ENCODE data around the gene GDAP2. TPM values are rescaled to one million over a fixed set of nuclear protein-coding genes. Genes with fewer than 3 reads are reported as not detected.
"Not testable (repeated sequence)": the region's sequence is repeated elsewhere in the genome, so short reads cannot be mapped to it uniquely, and the experiment has no call there.

Gene GDAP2, protein sequence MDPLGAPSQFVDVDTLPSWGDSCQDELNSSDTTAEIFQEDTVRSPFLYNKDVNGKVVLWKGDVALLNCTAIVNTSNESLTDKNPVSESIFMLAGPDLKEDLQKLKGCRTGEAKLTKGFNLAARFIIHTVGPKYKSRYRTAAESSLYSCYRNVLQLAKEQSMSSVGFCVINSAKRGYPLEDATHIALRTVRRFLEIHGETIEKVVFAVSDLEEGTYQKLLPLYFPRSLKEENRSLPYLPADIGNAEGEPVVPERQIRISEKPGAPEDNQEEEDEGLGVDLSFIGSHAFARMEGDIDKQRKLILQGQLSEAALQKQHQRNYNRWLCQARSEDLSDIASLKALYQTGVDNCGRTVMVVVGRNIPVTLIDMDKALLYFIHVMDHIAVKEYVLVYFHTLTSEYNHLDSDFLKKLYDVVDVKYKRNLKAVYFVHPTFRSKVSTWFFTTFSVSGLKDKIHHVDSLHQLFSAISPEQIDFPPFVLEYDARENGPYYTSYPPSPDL
- 24.1 and 25.3 TPM in 2 replicates for total RNA-seq (2014; rRNA removed; shearing (Covaris generic))

DNA sequence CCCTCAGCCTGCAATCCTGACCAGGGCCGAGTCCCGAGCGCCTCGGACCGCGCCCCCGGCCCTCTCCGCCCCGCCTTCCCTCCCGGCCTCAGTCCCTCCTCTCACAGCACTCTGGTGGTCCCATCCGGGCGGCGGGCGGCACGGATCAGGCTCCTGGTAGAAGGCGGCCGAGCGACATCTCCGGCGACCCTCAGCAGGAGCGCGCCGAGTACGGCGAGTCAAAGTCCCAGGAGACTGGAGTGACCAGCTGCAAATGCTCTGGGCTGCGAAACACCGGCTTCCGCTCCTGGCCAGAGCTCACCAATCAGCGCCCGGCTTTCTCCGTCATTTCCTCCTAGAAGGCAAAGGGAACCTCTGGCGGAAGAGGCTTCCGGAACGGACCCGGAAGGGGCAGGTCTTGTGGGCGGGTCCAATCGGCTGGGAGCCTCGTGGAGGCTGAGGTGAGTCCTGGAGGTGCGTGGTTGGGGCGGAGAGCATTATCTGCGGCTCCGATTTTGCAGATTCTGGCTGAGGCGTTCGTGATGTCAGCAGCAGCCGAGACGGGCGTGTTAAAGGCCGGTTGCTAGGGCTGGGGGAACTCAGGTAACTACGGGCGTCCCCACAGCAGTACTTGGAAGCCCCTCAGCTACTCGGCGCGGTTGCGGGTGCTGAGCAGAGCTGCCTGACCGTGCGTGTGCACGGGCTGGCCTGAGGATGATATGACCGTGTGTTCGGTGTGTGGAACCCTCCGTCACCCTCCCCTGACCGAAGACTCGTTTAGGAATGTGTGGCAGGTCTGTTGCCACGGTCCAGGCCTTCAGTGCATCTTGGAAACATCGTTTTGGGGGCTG lies at the start of gene GDAP2, which contains the start of gene WDR3:
Gene GDAP2, minus strand, starts transcription at position 279 of the 830 bp plus-strand sequence. CDS start 9,264 bp downstream, outside the sequence.
Gene WDR3, plus strand, starts transcription at position 397 of the 830 bp plus-strand sequence. CDS start 3,581 bp downstream, outside the sequence.
- DNase-seq (ENCODE audit: low spot score) = peak; percentile 94

DNA sequence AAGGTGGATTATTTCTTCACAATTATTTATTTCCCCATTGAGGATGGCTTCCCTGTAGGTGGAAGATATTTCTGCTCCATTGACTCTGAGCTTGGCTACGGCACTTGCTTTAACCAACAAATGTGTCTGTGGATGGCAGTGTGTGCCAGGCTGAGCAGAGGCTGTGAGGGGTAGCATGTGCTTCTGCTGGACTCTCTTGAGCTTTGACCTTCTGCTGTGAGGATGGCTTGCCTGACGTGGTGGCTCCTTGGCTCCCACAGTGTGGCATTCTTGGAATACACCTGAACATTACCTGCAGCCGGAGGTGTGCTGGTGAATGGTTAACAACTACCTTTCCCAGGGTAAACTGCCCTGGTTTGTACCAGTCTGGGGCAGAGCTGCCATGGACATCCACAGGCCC lies 47.0 kb upstream of the GDAP2 start:
- no peak for DNase-seq (ENCODE audit: low spot score)

DNA sequence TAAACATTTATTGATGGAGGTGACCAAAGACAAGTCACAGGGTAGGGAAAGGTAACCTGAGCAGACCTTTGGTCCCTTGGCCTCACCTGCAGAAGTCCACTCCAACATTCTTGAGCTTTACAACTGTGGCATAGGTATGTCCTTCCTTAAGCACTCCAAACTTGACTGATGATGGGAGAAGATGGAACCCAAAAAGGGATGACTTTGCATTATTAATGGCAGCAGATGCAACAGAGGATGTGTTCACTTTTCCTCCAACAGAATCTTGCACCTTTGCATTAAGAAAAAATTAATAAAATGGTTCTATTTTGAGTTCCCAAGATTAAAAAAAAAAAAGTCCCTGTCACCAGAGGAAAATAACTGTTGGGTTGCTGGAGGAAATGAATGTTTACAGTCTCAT lies 42.4 kb upstream of the GDAP2 start:
- no peak for DNase-seq (ENCODE audit: low spot score)

DNA sequence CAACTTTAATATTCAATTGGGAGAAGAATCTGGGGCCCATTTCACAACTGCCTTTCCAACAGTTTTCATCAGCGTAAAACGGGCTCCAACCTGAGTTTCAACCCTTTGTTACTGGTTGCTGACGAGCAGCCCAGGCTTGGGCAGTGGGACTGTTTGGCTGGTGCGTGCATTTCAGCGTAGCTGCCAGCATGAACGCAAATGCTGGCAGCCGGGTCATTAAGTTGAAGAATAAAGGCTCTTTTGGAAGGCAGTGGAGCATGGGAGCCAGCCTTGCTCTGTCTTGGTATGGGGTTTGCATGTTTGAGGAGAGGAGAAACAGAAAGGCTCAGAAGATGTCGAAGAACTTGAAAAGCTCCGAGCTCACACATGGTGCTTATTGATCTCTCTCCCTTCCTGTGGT lies 40.8 kb upstream of the GDAP2 start:
- no peak for DNase-seq (ENCODE audit: low spot score)

DNA sequence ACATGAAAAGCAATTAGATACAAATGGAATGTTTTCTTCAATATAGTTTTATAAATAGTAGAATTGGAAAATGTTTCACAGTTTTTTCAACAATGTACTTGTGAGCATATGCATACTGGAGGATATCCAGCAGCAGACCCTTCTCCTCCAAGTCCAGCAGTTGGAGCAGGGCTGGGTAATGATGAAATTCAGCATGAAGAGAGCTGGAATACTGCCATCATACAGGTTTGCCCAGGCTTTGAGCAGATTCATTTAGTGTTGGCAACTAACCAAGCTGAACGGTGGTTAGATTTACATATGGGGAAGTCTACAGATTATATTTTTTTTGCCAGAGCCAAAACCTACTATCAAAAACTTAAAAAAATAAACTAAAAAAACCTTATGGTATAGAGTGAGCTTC lies 38.5 kb upstream of the GDAP2 start:
- no peak for DNase-seq (ENCODE audit: low spot score)

DNA sequence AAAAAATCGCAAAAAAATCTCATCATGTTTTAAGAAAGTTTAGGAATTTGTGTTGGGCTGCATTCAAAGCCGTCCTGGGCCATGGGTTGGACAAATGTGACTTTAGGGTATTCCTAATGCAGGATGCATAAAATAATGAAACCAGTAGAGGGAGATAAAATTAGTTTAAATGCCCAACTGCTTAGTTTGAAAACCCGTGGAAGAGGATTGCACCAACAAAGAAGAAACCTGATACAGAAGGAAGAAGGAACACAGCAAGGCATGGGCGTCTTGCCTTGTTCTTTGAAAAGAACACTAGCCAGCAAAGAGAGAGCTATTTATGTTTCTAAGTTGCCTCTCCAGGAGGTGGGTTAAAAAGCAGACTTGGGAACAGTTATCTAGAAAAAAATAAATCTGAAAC lies 38.1 kb upstream of the GDAP2 start:
- DNase-seq (ENCODE audit: low spot score) = peak; percentile 19

DNA sequence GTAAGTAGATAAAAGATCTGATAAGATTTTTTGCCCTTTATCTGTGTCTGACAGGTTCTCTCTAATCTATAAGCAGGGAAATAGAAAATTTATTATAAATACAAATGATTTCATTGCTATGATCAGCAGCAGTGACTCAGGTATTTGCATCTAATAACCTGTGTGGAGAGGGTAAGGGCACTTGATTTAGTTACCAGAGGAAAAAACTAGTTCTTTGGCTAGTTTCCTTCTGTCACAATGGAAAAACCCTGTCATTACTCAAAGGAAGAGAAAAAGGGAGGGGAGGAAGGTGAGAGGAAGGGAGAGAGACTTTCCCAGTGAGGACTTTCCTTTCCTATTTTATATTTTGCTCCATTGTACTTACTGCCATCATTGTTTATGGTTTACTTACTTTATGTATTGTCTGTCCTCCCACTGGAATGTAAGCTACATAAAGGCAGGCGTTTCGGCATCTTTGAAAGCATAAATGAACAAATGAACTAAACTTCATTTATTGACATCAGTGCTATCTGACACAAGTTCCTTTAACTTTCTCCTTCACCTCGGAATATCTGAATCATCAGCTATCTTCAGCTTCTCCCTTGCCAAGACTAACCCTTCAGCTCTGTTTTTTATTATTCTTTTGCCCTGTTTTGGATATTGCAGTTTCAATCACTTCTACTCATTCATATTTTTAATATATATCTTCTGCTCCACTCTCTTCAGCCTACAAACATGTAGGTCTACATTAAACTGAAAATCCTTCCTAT lies 35.0 kb upstream of the GDAP2 start:
- DNase-seq (ENCODE audit: low spot score) = no peak

DNA sequence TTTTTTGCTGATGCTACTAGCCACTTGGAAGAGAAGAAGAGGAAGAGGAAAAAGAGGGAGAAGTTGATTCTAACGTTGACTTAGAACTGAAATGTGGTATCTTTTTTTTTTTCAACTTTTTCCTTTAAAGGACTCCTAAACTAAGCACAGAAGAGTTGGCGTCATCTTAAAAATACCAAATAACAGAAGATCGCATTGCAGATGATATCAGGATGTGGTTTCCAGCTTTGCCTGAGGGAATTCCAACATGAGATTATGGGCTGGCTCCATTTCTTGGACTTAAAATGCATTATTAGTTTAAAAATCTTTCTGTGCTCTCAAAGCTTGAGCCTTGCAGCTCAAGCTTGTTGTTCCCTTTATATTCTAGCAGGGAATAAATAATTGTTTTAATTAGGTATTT lies 29.9 kb upstream of the GDAP2 start:
- DNase-seq (ENCODE audit: low spot score) = no peak

DNA sequence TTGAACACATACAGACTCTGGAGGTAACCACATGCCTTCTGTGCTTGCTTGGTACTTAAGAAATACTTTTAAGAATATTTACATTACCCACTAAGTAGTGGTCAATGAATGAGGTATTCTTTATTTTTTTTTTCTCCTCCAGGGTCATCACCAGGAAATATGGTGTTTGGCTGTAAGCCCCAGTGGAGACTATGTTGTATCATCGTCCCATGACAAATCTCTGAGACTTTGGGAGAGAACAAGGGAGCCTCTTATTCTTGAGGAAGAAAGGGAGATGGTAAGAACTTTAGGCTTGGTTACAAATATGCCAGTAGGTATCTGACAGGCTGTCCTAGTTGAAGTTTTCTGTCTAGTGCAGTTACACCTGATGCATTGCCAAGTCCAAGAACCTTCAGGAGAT lies 23.0 kb upstream of the GDAP2 start:
- DNase-seq (ENCODE audit: low spot score) = no peak

DNA sequence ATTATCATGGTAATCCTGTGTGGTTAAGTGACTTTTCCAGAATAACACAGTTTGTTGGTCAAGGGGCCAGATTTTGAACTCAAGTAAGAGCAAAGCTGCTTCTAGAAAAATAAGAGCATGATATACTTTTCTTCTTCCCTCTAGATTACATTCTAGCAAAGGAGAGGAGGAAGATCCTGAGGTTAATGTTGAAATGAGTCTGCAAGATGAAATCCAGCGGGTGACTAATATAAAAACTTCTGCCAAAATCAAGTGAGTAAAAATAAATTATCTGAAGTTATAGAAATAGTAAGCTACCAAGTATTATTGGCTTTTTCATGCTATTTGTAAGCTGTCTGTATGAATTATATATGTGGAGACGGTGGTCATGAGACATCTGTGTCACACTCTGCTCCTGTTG lies 12.9 kb upstream of the GDAP2 start:
- no peak for DNase-seq (ENCODE audit: low spot score)

DNA sequence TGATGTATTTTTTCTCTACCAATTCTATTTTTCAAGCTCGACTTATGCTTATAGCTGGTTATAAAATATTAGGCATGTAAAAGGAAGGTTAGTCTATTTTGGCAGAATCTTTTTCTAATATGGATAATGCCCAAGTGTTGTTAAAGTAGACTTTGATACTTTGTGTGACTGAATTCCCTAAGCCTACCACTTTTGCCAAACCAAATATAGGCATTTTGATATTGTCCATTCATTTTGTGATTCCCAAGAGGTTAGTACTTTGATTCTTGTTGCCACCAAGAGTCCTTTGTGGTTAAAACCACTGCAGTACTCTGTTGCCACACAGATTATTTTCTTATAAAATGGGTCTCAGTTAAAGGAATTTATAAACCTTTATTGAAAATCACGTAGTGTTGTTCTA lies 4.3 kb upstream of the GDAP2 start:
- DNase-seq (ENCODE audit: low spot score) = no peak

DNA sequence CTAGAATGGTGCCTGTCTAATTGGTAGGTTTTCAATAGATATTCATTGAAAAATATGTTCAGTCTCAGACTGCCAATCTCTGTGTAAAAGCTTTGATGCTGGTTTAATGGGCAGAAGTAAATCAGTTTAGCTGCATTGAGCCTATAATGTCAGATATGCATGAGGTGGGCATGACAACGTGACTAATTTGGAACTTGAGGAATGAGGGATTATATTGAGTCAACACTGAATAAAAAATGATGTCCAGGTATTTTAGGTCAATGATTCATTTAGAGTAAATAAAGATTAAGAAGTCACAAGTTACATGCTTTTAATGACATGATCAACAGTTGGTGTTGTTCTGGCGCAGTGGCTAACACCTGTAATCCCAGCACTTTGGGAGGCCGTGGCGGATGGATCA lies 3.2 kb upstream of the GDAP2 start:
- DNase-seq (ENCODE audit: low spot score) = no peak

DNA sequence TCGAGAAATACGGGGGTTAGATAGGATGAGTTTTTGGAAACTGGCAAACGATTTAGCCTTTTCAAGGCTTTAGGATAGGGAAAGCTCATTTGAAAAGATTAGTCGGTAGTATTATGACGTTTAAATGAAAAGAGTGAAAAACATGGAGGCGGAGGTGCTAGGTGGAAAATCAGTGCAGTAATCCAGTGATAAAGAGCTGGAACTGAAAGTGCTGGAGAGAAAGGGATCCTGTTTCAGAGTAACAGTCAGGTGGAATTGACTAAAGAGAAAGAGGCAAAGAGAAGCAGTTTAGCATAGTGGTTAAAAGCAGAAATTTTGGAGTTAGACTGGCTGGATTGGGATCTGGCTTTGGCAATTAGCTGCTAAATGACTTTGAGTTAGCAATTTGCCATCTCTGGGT lies 1.1 kb upstream of the GDAP2 start:
- peak; percentile 1 for DNase-seq (ENCODE audit: low spot score)

DNA sequence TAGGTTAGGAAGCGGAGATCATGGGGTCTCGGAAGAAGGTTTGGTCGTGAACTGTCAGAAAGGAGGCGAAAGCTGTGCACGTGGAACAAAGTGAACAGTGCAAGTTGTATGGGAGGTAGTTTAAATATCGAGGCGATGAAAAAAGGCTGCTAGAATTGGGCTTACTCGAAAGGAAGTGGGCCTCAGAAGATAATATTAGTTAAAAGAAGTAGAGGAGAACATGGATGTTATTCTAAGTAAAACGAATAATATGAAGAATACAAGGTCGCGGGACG lies 689 bp upstream of the GDAP2 start:
- DNase-seq (ENCODE audit: low spot score) = no peak

DNA sequence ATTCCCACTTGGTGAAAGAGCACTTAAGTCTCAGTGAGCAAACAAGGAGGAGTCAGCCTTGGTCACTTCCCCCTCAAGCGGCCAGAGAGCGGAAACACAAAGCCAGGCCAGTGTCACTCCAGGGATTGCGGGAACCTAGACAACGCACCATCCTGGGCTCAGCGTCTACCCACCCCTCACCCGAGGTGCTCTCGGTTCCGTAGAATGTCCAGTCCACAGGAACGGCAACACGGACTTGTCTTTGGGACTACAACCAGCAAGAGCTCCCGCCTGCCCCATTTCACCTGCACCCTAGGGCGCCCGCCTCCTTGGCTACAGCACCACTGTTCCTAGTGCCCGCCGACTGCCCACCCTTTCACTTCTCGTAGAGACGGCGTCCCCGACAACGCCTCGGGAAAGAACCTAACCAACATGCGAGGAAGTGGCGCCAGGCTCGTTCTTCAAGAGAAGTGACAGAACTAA lies 509 bp downstream of the GDAP2 start:
- DNase-seq (ENCODE audit: low spot score) = peak; percentile 58

DNA sequence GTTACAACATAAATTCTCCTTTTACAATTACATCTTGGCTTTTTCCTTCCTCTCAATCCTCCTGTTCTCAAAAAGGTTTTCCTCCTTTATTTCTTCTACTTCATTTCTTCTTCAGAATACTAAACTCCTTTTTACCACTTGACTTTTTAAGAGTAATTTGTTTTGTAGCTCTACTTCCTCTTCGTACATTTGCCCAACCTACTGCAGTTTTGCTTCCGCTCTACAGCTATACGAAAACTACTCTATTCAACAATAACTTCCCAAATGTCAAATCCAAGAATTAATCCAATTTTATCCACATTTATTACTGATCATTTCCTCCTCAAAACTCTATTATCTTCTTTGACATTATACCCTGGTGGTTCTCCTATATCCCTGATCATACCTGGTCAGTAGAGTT lies 3.4 kb downstream of the GDAP2 start:
- no peak for DNase-seq (ENCODE audit: low spot score)

DNA sequence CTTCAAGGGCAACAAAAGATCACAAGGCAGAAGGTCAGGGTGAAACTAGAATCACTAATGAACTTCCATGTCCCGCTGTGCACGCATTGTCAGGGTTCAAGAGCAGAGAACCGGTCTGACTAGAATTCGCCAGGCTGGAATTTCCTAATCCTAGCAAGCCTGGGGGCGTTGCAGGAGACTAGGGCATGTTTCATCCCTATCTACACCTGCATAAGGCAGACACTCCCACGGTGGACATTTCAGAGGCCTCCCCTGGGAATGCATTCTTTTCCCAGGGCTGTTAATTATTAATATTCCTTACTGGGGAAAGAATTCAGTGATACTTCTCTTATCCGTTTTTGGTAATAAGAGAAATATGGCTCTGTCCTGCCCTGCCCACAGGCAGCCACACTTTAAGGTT lies 6.7 kb downstream of the GDAP2 start:
- DNase-seq (ENCODE audit: low spot score) = not testable (repeated sequence)

DNA sequence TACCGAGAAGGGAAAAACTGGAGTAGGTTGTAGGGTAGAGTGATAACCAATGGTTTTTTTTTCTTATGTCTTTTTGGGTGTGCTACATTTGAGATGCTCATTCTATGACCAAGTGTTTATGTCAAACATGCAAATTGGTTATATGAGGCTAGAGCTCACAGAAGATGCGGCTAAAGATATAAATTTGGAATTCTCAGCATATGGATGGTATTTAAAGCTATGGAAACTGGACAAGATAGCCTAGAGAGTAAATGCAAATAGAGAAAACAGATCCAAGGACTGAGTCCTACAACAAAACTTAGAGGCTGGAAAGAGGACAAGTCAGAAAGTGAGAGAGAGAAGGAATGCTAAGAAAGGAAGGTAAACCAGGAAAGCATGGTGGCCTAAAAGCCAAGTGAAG lies 7.4 kb downstream of the GDAP2 start:
- DNase-seq (ENCODE audit: low spot score) = no peak

DNA sequence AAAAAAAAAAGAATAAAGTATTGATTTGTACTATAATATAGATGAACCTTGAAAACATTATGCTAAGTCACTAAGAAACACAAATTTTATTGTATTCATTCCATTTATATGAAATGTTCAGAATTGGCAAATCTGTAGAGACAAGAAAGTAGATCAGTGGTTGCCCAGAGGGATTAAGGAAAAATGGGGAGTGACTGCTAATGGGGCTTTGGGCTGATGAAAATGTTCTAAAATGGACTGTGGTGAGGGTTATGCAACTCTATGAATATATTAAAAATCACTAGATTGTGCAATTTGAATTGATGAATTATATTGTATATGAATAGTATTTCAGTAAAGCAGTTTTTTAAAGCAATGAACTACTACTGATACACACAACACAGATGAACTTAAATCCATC lies 10.0 kb downstream of the GDAP2 start:
- DNase-seq (ENCODE audit: low spot score) = no peak

DNA sequence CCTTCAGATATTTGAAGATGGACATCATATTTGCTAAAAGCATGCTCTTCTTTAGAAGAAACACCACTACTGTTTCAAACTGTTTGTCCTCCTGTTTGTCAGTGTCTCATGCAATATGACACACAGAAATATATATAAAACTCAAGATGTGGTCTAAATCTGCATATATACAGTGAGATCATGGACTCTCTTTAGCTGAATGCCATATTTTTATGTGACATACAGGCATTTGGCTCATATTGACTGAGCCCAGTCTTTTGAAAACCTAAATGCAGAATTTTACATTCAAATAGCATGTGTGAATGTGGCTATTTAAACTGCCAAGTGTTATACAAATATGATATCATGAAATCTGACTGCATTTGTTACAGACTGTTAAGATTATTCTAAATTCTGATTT lies 18.4 kb downstream of the GDAP2 start:
- DNase-seq (ENCODE audit: low spot score) = no peak

DNA sequence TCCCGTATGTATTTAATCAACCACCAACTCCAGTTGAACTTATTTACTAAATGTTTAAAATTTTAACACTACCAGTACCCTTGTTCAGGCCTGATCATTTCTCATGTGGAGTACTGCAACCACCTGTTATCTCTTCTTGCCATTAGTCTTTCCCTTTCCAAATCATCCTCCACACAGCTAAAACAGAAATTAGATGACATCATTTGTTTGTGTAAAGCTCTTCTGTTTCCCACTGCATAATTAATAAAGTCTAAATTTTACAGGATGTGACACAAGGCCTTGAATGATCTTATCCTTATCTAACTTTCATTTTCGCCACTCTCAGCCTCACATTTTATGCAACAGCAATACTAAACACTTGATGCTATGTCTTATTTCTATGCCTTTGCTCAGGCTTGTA lies 24.4 kb downstream of the GDAP2 start:
- no peak for DNase-seq (ENCODE audit: low spot score)

DNA sequence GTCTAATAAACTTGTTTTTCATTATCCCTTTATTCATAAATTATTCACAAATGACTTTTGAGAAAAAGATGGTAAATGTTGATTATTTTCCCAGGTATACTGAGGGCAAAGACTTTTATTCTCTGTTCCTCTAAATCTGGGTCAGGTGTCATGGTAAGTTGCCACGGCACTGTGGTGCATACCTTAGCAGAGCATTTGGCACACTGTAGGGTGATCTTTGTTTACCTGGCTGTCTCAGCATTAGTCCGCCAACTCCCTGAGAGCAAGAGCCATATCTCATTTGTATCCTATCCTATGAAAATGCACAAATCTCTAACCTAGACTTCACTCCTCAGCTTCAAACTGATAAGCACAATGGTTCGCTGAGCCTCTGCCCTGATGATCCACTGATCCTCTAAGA lies 24.9 kb downstream of the GDAP2 start:
- no peak for DNase-seq (ENCODE audit: low spot score)

Data from A172 (cell line).